Panc1 (cell line): Measurements from ENCODE around the gene PRDX3. TPM values are rescaled to one million over a fixed set of nuclear protein-coding genes. Genes with fewer than 3 reads are reported as not detected.

Experiments used
- ATAC-seq: fragments of 200-7000 bp; cut with Tn5 transposase; 2 replicates; pipeline ENCODE4 v1.9.1; 2020; ENCODE audit warnings: mild to moderate bottlenecking, moderate library complexity
- BruUV-seq: library from RNA; stranded (reverse); fragments of 400-500 nt; replicated peaks from 2 replicates; lab custom pipeline; 2021; lab: Mats Ljungman, UMichigan
- CTCF ChIA-PET: fragments of 300-600 bp; sonication (Branson Sonifier 250); formaldehyde crosslinking; loops from one replicate; lab custom pipeline; 2022; ENCODE audit warnings: antibody characterized with exemption; lab: Charles Lee
- POLR2A ChIA-PET: fragments of 300-600 bp; sonication (Branson Sonifier 250); formaldehyde crosslinking; loops from one replicate; lab custom pipeline; 2022; ENCODE audit warnings: antibody characterized with exemption; lab: Charles Lee
- DNase-seq: peaks from one replicate; pipeline ENCODE4 v3.0.0-alpha.2; 2010; ENCODE audit warnings: low read depth, low spot score
- H3K27ac ChIP-seq: 2 replicates; pipeline ENCODE4 v1.5.1; 2011; ENCODE audit warnings: mild to moderate bottlenecking, low read length, inconsistent platforms
- H3K27me3 ChIP-seq: fragments of 200-500 bp; sonication (Bioruptor generic); 2 replicates; pipeline ENCODE4 v1.6.0; 2014; ENCODE audit warnings: low read length, inconsistent platforms; ENCODE audit not compliant: control insufficient read depth, insufficient read depth
- H3K36me3 ChIP-seq: fragments of 200-500 bp; sonication (Bioruptor generic); 2 replicates; pipeline ENCODE4 v1.5.1; 2014; ENCODE audit warnings: inconsistent platforms, mild to moderate bottlenecking, low read length, moderate library complexity; ENCODE audit not compliant: control insufficient read depth, insufficient read depth
- H3K4me1 ChIP-seq: 2 replicates; pipeline ENCODE4 v1.5.1; 2011; ENCODE audit warnings: inconsistent platforms, mild to moderate bottlenecking, low read length, moderate library complexity; ENCODE audit not compliant: control insufficient read depth, insufficient read depth
- H3K4me3 ChIP-seq, 2 experiments: 2 replicates each; pipeline ENCODE4 v1.5.1; 2011 to 2012; ENCODE audit warnings: low read depth in 2 of 2, low read length in 2 of 2, mild to moderate bottlenecking in 2 of 2, inconsistent platforms in 1 of 2, moderate library complexity in 1 of 2
- H3K9me3 ChIP-seq: fragments of 200-500 bp; sonication (Bioruptor generic); 2 replicates; pipeline ENCODE4 v1.5.1; 2014; ENCODE audit warnings: low read depth, mild to moderate bottlenecking, inconsistent platforms, low read length, moderate library complexity; ENCODE audit not compliant: control insufficient read depth, insufficient read depth
- POLR2AphosphoS5 ChIP-seq: IDR thresholded peaks from 2 replicates; pipeline ENCODE4 v1.6.1; 2012; ENCODE audit warnings: mild to moderate bottlenecking, low read depth, low read length, moderate library complexity
- SIN3A ChIP-seq: IDR thresholded peaks from 2 replicates; pipeline ENCODE4 v1.6.1; 2012; ENCODE audit warnings: low read depth, mild to moderate bottlenecking, low read length, moderate library complexity, borderline replicate concordance; ENCODE audit not compliant: insufficient read depth
- TCF7L2 ChIP-seq: IDR thresholded peaks from 2 replicates; pipeline ENCODE4 v1.6.1; 2011; ENCODE audit warnings: mild to moderate bottlenecking, low read depth, low read length, inconsistent platforms
- in situ Hi-C: cut with HindIII; loops from 2 replicates; pipeline ENCODE4 v1.10.0; 2016; ENCODE audit warnings: low sequenced_read_pairs, low pct_unique_long_range_greater_than_20kb
- intact Hi-C: fragments of 100-400 bp; cut with micrococcal nuclease; formaldehyde crosslinking; loops from one replicate; pipeline ENCODE4 v1.10.0; 2022; ENCODE audit not compliant: unreplicated experiment
- total RNA-seq: library from RNA; stranded (reverse); gene quantifications from one replicate; pipeline ENCODE4 v1.2.1, GENCODE V29; 2021; ENCODE audit not compliant: unreplicated experiment
- TF ChIP-seq, protein P1 (sequence below): fragments of 450-650 bp; IDR thresholded peaks from 2 replicates; pipeline ENCODE4 v1.5.1; 2017; ENCODE audit warnings: mild to moderate bottlenecking
- TF ChIP-seq, protein P2 (sequence below), 2 experiments: IDR thresholded peaks; 2 replicates each; pipeline ENCODE4 v1.6.1; 2011 to 2012; ENCODE audit warnings: low read depth in 2 of 2, control low read depth in 1 of 2, low read length in 1 of 2, mild to moderate bottlenecking in 1 of 2, moderate library complexity in 1 of 2; ENCODE audit not compliant: insufficient read depth in 1 of 2

Gene PRDX3
- total RNA-seq, 1 experiment from 2014 or later = 235 TPM

DNA sequence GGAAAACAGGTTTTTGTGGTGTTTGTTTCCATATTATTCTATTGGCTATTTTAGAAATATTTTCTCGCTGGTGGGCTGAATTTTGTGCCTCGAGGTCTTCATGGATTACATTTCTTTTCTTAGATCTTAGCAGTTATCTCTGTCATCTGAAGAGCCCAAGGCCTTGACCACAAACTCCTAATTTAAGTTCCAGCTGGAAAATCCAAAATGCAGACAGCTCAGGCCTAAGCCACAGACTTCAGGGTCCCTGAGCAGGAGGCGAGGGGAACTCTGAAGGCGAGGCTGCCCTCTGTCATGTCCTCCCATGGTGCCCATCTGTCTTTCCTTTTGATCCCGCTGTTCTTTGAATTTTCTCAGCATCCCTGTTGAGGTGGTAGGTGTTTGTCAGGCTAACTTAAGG is 60.4 kb downstream of the PRDX3 start:
- intact Hi-C loops = no loop called here
- no peak for DNase-seq
- H3K27me3 ChIP-seq = no peaks in the 10 kb centered on the region
- no peak overlapping the region for H3K27ac ChIP-seq
- ChIA-PET POLR2A (no interaction called here), CTCF (no interaction called here)
- BruUV-seq = no TSS peak
- peaks cover 11% of the 10 kb centered on the region; the same call in 1 of the 2 replicates for H3K36me3 ChIP-seq
- H3K9me3 ChIP-seq = no peaks in the 10 kb centered on the region
- in situ Hi-C loops = no loop called here
- no peak for ATAC-seq
- no peaks in the 10 kb centered on the region for H3K4me1 ChIP-seq
- no peak overlapping the region for H3K4me3 ChIP-seq
- TF ChIP-seq SIN3A = no peak
- TF ChIP-seq TCF7L2 = no peak
- TF ChIP-seq, protein P1, sequence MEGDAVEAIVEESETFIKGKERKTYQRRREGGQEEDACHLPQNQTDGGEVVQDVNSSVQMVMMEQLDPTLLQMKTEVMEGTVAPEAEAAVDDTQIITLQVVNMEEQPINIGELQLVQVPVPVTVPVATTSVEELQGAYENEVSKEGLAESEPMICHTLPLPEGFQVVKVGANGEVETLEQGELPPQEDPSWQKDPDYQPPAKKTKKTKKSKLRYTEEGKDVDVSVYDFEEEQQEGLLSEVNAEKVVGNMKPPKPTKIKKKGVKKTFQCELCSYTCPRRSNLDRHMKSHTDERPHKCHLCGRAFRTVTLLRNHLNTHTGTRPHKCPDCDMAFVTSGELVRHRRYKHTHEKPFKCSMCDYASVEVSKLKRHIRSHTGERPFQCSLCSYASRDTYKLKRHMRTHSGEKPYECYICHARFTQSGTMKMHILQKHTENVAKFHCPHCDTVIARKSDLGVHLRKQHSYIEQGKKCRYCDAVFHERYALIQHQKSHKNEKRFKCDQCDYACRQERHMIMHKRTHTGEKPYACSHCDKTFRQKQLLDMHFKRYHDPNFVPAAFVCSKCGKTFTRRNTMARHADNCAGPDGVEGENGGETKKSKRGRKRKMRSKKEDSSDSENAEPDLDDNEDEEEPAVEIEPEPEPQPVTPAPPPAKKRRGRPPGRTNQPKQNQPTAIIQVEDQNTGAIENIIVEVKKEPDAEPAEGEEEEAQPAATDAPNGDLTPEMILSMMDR = no peak
- TF ChIP-seq, protein P2, sequence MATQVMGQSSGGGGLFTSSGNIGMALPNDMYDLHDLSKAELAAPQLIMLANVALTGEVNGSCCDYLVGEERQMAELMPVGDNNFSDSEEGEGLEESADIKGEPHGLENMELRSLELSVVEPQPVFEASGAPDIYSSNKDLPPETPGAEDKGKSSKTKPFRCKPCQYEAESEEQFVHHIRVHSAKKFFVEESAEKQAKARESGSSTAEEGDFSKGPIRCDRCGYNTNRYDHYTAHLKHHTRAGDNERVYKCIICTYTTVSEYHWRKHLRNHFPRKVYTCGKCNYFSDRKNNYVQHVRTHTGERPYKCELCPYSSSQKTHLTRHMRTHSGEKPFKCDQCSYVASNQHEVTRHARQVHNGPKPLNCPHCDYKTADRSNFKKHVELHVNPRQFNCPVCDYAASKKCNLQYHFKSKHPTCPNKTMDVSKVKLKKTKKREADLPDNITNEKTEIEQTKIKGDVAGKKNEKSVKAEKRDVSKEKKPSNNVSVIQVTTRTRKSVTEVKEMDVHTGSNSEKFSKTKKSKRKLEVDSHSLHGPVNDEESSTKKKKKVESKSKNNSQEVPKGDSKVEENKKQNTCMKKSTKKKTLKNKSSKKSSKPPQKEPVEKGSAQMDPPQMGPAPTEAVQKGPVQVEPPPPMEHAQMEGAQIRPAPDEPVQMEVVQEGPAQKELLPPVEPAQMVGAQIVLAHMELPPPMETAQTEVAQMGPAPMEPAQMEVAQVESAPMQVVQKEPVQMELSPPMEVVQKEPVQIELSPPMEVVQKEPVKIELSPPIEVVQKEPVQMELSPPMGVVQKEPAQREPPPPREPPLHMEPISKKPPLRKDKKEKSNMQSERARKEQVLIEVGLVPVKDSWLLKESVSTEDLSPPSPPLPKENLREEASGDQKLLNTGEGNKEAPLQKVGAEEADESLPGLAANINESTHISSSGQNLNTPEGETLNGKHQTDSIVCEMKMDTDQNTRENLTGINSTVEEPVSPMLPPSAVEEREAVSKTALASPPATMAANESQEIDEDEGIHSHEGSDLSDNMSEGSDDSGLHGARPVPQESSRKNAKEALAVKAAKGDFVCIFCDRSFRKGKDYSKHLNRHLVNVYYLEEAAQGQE (IDR thresholded peaks at IDR 0.05; ENCODE audit: insufficient read depth in 1 of 2, low read depth in 2 of 2, low read length in 1 of 2) = no peak
- TF ChIP-seq POLR2AphosphoS5 = no peak

Other genes with a start within 250 kb of the PRDX3 start
- 18.0 TPM for gene NANOS1, start 149.1 kb downstream of the PRDX3 start, total RNA-seq
- gene EIF3A, start 98.0 kb downstream of the PRDX3 start, total RNA-seq = 214 TPM
- gene DENND10, start 74.7 kb downstream of the PRDX3 start, total RNA-seq = 72.8 TPM
- 67.0 TPM for gene SFXN4, start 13.1 kb downstream of the PRDX3 start, total RNA-seq
- 29.0 TPM for gene GRK5, start 28.8 kb upstream of the PRDX3 start, total RNA-seq